H1 (cell line): ENCODE measurements around the gene FAM53B. TPM values are rescaled to one million over a fixed set of nuclear protein-coding genes. Genes with fewer than 3 reads are reported as not detected.
A peak's percentile ranks its signal among the peaks of the same experiment; 100 is the strongest.

Experiments used
- CTCF ChIA-PET: fragments of 300-600 bp; sonication (Branson Sonifier 250); formaldehyde crosslinking; loops from one replicate; lab custom pipeline; 2021; ENCODE audit not compliant: partially characterized antibody; lab: Charles Lee
- POLR2A ChIA-PET: fragments of 300-600 bp; sonication (Branson Sonifier 250); formaldehyde crosslinking; loops from one replicate; lab custom pipeline; 2021; ENCODE audit warnings: inconsistent platforms; ENCODE audit not compliant: partially characterized antibody; lab: Charles Lee
- DNase-seq, 2 experiments: peaks; one replicate each; pipeline versions ENCODE4 v3.0.0 to v3.0.0-alpha.2; 2010 to 2022; ENCODE audit warnings: low spot score in 2 of 2, low read depth in 1 of 2, mixed read lengths in 1 of 2
- FAIRE-seq: peaks from 2 replicates; lab custom pipeline; 2011; peaks lifted over from hg19 to GRCh38; lab: Jason Lieb, UNC
- H2AFZ ChIP-seq: 2 replicates; pipeline ENCODE4 v1.8.1; 2012; ENCODE audit warnings: low read length, inconsistent platforms
- H2AK5ac ChIP-seq: 2 replicates; pipeline ENCODE4 v1.6.1; 2013; ENCODE audit warnings: low read depth, low read length
- H2BK120ac ChIP-seq: replicated peaks from 2 replicates; pipeline ENCODE3; 2013; ENCODE audit warnings: low read depth, low read length, inconsistent platforms
- H2BK12ac ChIP-seq: 2 replicates; pipeline ENCODE4 v1.6.1; 2013; ENCODE audit warnings: low read depth, low read length
- H2BK15ac ChIP-seq: 2 replicates; pipeline ENCODE4 v1.6.1; 2013; ENCODE audit warnings: low read length
- H2BK20ac ChIP-seq: 2 replicates; pipeline ENCODE4 v1.6.1; 2013; ENCODE audit warnings: low read length
- H2BK5ac ChIP-seq: 2 replicates; pipeline ENCODE4 v1.6.1; 2013; ENCODE audit warnings: low read depth, low read length
- H3K14ac ChIP-seq: 2 replicates; pipeline ENCODE4 v1.6.1; 2013; ENCODE audit warnings: inconsistent platforms; ENCODE audit not compliant: insufficient read length
- H3K18ac ChIP-seq: 2 replicates; pipeline ENCODE4 v1.6.1; 2013; ENCODE audit warnings: low read length; ENCODE audit errors: extremely low read depth
- H3K23ac ChIP-seq: 2 replicates; pipeline ENCODE4 v1.6.1; 2013; ENCODE audit warnings: inconsistent platforms; ENCODE audit not compliant: insufficient read length
- H3K23me2 ChIP-seq: 2 replicates; pipeline ENCODE4 v1.6.1; 2013; ENCODE audit warnings: low read depth, low read length
- H3K27ac ChIP-seq: 2 replicates; pipeline ENCODE4 v1.6.1; 2011; ENCODE audit warnings: low read depth, low read length, inconsistent platforms
- H3K27me3 ChIP-seq, 4 experiments: replicated peaks in 1 of 4; 1 replicate in 1 of 4; 2 replicates in 3 of 4; pipeline versions ENCODE4 v1.6.1 to v1.8.1; 2011 to 2013; ENCODE audit warnings: low read length in 3 of 4, mild to moderate bottlenecking in 3 of 4, inconsistent platforms in 2 of 4, mixed read lengths in 2 of 4, moderate library complexity in 1 of 4; ENCODE audit not compliant: control insufficient read depth in 3 of 4, insufficient read depth in 3 of 4; ENCODE audit errors: extremely low read depth in 1 of 4
- H3K36me3 ChIP-seq, 4 experiments: 2 replicates each; pipeline versions ENCODE4 v1.6.1 to v1.8.1; 2011 to 2013; ENCODE audit warnings: mild to moderate bottlenecking in 4 of 4, low read length in 3 of 4, moderate library complexity in 2 of 4, control low read depth in 1 of 4, inconsistent platforms in 1 of 4; ENCODE audit not compliant: insufficient read depth in 4 of 4, control insufficient read depth in 2 of 4
- H3K4ac ChIP-seq: replicated peaks from 2 replicates; pipeline ENCODE3; 2013; ENCODE audit warnings: low read length, low read depth, mixed read lengths, inconsistent platforms; ENCODE audit not compliant: insufficient read length
- H3K4me1 ChIP-seq, 4 experiments: replicated peaks in 1 of 4; 1 replicate in 1 of 4; 2 replicates in 3 of 4; pipeline versions ENCODE4 v1.6.1 to v1.8.1; 2011 to 2013; ENCODE audit warnings: low read length in 3 of 4, inconsistent platforms in 2 of 4, mixed read lengths in 1 of 4; ENCODE audit not compliant: insufficient read depth in 4 of 4, control insufficient read depth in 3 of 4
- H3K4me2 ChIP-seq, 2 experiments: 2 replicates each; pipeline versions ENCODE4 v1.6.1 to v1.8.1; 2011 to 2013; ENCODE audit warnings: low read depth in 2 of 2, low read length in 2 of 2, control low read depth in 1 of 2, inconsistent platforms in 1 of 2, mild to moderate bottlenecking in 1 of 2; ENCODE audit not compliant: insufficient read depth in 1 of 2
- H3K4me3 ChIP-seq, 4 experiments: fragments of 200-600, 300-600 bp in 1 of 4; sonication (generic), shearing (Covaris generic), sonication (Bioruptor Twin) in 1 of 4; 2 replicates each; pipeline versions ENCODE4 v1.5.1 to v1.8.1; 2011 to 2016; ENCODE audit warnings: low read length in 4 of 4, low read depth in 3 of 4, control low read depth in 2 of 4, inconsistent platforms in 2 of 4, mild to moderate bottlenecking in 2 of 4, mixed read lengths in 1 of 4, moderate library complexity in 1 of 4; ENCODE audit not compliant: insufficient read depth in 2 of 4; ENCODE audit errors: extremely low read depth in 1 of 4
- H3K56ac ChIP-seq: replicated peaks from 2 replicates; pipeline ENCODE3; 2013; ENCODE audit warnings: low read depth, mild to moderate bottlenecking, mixed read lengths, low read length, inconsistent platforms; ENCODE audit not compliant: insufficient read length
- H3K79me1 ChIP-seq: 2 replicates; pipeline ENCODE4 v1.6.1; 2013; ENCODE audit warnings: low read depth, low read length, control low read depth
- H3K79me2 ChIP-seq, 2 experiments: 2 replicates each; pipeline versions ENCODE4 v1.6.1 to v1.8.1; 2012 to 2013; ENCODE audit warnings: low read length in 2 of 2, mild to moderate bottlenecking in 2 of 2, inconsistent platforms in 1 of 2; ENCODE audit not compliant: insufficient read depth in 2 of 2, control insufficient read depth in 1 of 2
- H3K9ac ChIP-seq, 4 experiments: replicated peaks in 1 of 4; 1 replicate in 1 of 4; 2 replicates in 3 of 4; pipeline versions ENCODE4 v1.6.1 to v1.8.1; 2011 to 2013; ENCODE audit warnings: low read depth in 3 of 4, low read length in 3 of 4, control low read depth in 2 of 4, mild to moderate bottlenecking in 2 of 4, moderate library complexity in 2 of 4, inconsistent platforms in 1 of 4; ENCODE audit errors: extremely low read depth in 1 of 4
- H3K9me3 ChIP-seq, 2 experiments: 2 replicates each; pipeline versions ENCODE4 v1.6.1 to v1.8.1; 2012 to 2013; ENCODE audit warnings: mild to moderate bottlenecking in 2 of 2, moderate library complexity in 2 of 2, control low read depth in 1 of 2, inconsistent platforms in 1 of 2, low read depth in 1 of 2, low read length in 1 of 2, mixed read lengths in 1 of 2; ENCODE audit not compliant: insufficient read depth in 2 of 2
- H4K20me1 ChIP-seq, 2 experiments: replicated peaks in 1 of 2; 2 replicates each; pipeline versions ENCODE3 to v1.8.1; 2011 to 2013; ENCODE audit warnings: inconsistent platforms in 2 of 2, low read length in 2 of 2, mild to moderate bottlenecking in 1 of 2; ENCODE audit not compliant: insufficient read depth in 2 of 2, control insufficient read depth in 1 of 2
- H4K5ac ChIP-seq: 2 replicates; pipeline ENCODE4 v1.6.1; 2013; ENCODE audit warnings: low read length, low read depth, mixed read lengths, inconsistent platforms; ENCODE audit not compliant: insufficient read length
- H4K8ac ChIP-seq: 2 replicates; pipeline ENCODE4 v1.8.0; 2013; ENCODE audit warnings: mild to moderate bottlenecking, moderate library complexity, low read length, inconsistent platforms; ENCODE audit not compliant: insufficient read depth; ENCODE audit errors: extremely low read depth
- H4K91ac ChIP-seq: replicated peaks from 2 replicates; pipeline ENCODE3; 2013; ENCODE audit warnings: low read length, mixed read lengths, inconsistent platforms; ENCODE audit not compliant: insufficient read length
- ATF3 ChIP-seq: IDR thresholded peaks from 2 replicates; pipeline ENCODE4 v1.6.1; 2011; ENCODE audit warnings: low read depth, mild to moderate bottlenecking, low read length; ENCODE audit not compliant: insufficient read depth
- E2F6 ChIP-seq: IDR thresholded peaks from 2 replicates; pipeline ENCODE4 v1.6.1; 2012; ENCODE audit warnings: inconsistent platforms
- WGBS, 2 experiments: shearing (Covaris generic) in 1 of 2; methylation state at CpG; one replicate each; pipeline versions ENCODE4 v1.1.6 to v1.1.7; 2013 to 2015; ENCODE audit warnings: low lambda C conversion rate in 2 of 2, mixed read lengths in 2 of 2, inconsistent platforms in 1 of 2, low coverage in 1 of 2, missing lambda C conversion rate in 1 of 2; ENCODE audit not compliant: insufficient replicate concordance in 2 of 2, insufficient coverage in 1 of 2, insufficient read length in 1 of 2; ENCODE audit errors: extremely low coverage in 1 of 2, missing lambda C conversion rate in 1 of 2; 5-methylcytosine and 5-hydroxymethylcytosine counted together
- polyA plus RNA-seq, 7 experiments: library from polyadenylated mRNA; depleted of rRNA in 3 of 7; stranded (reverse) in 5 of 7; unstranded in 2 of 7; fragments of >200 nt in 5 of 7; fragments of 200-250 nt in 2 of 7; gene quantifications; 1 replicate in 5 of 7; 2 replicates in 1 of 7; 4 replicates in 1 of 7; pipeline versions ENCODE4 v1.2.1 to v1.2.3, GENCODE V29; 2011 to 2013; ENCODE audit warnings: missing spikeins in 2 of 7, mixed read lengths in 2 of 7
- total RNA-seq: library from RNA; stranded (reverse); fragmentation: NEBNext Ultra II Directional; extraction: Animal tissue kit (Norgen Biotek cat#: 25700); gene quantifications from 2 replicates; pipeline ENCODE4 v1.2.1, GENCODE V29; 2021

FAM53B gene
- total and polyA plus RNA-seq, 2 of the 8 experiments (the other 6 are each of a cell fraction or from before 2014, with no cell fraction given), result 5.3 to 14.4 TPM

- Histone ChIP-seq H3K4me1 (peaks cover 6 to 21% (median 12%) of the 10 kb centered on the region in 4 experiments), H4K91ac (no peak overlapping the region), H3K4me3 (no peak overlapping the region), H3K4me2 (no peak overlapping the region), H2AK5ac (0 out of 2 replicates have a peak overlapping the region, but pooled peaks have one; percentile 53), H3K36me3 (no peaks in the 10 kb centered on the region), H3K23ac (no peak overlapping the region), H3K56ac (no peak overlapping the region), H2BK5ac (0 out of 2 replicates have a peak overlapping the region, but pooled peaks have one; percentile 52), H3K9ac (no peak overlapping the region; a peak in 1 of 7 replicates), H4K20me1 (peaks cover 2 to 13% of the 10 kb centered on the region in 2 experiments), H4K8ac (no peak overlapping the region), H3K79me1 (peaks cover 4% of the 10 kb centered on the region; the same call in 1 of the 2 replicates), H3K27ac (no peak overlapping the region), H4K5ac (no peak overlapping the region), H3K79me2 (no peaks in the 10 kb centered on the region), H3K14ac (no peak overlapping the region), H3K18ac (no peak overlapping the region), H2BK20ac (no peak overlapping the region), H2BK120ac (no peak overlapping the region), H3K4ac (no peak overlapping the region), H2BK15ac (no peak overlapping the region), H3K9me3 (no peaks in the 10 kb centered on the region), H2BK12ac (peak overlapping the region; percentile 68; the same call in 1 of the 2 replicates), H3K27me3 (no peaks in the 10 kb centered on the region; a peak in 1 of 7 replicates), H3K23me2 (no peaks in the 10 kb centered on the region), H2AFZ (no peak overlapping the region)
- DNase-seq (no peak), FAIRE-seq (no peak)
- POLR2A ChIA-PET, result interaction anchor here (0.7 to 1.2 kb wide), 2 partner anchors 24 to 91 kb away, joined by 3 read pairs; no protein-coding TSS in a partner anchor
- 81% methylated on average over 9 of the region's 9 CpGs; no CpG with 5 or more reads in 1 of the 2 experiments for WGBS, 2 experiments
- TF ChIP-seq ATF3, result no peak
- TF ChIP-seq E2F6, result peak; percentile 50; the same call in 1 of the 2 replicates
- CTCF ChIA-PET, result interaction anchor here (1.3 to 3.2 kb wide), 8 partner anchors 9 to 112 kb away, joined by 4 to 20 read pairs (median 7); no protein-coding TSS in a partner anchor
Measured at GRCh38 chr10:124628676-124629021, 115.5 kb downstream of the FAM53B start.
